ENCODE measurements around the gene XAF1. TPM values are rescaled to one million over a fixed set of nuclear protein-coding genes. Genes with fewer than 3 reads are reported as not detected.
"Not testable (repeated sequence)": the region's sequence is repeated elsewhere in the genome, so short reads cannot be mapped to it uniquely, and the experiment has no call there.

XAF1 gene
- total RNA-seq, 1 donor from 2014 or later, result 13.0 TPM

- ATAC-seq, result no peak
Measured at GRCh38 chr17:6755281-6755680, 565 bp upstream of the XAF1 start.

- peak; percentile 7 for ATAC-seq
Measured at GRCh38 chr17:6756425-6757031, 682 bp downstream of the XAF1 start.

DNA sequence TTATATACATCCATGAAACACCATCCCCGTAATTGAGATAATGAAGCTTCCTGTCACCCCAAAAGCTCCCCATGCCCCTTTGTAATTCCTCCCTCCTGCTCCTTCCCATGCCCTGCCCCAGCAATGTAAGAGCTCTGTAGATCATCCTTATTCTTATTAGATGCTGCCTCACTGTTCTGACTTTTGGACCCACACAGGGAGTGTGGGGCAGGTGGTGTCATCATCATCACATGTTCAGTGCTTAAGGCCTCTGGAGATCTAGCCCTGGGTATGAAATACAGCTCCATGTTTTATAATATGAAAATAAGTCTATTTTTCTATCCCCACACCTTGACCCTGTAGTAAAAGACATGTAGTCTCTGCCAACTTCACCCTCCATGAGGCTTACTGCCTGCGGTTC is 1.9 kb downstream of the XAF1 start:
- ATAC-seq, result no peak

DNA sequence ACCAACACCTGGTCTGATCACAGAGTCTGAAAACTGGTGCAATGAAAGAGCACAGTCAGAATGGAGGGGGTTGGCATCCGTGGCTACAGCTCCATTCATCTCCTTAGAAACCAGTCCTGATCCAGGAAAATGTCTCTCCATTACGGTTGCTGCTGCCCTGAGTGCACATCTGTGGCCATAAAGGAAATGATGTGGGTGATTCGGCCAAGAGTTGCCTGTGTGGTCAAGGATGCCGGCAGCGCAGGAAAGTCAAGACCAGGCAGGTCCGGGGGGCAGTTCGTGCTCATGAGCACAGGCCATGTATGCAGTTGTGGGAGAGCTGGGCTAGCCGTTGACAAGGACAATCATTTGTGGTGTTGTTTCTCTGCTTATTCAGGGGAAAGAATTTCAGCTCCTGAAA is 5.9 kb downstream of the XAF1 start:
- no peak for ATAC-seq

DNA sequence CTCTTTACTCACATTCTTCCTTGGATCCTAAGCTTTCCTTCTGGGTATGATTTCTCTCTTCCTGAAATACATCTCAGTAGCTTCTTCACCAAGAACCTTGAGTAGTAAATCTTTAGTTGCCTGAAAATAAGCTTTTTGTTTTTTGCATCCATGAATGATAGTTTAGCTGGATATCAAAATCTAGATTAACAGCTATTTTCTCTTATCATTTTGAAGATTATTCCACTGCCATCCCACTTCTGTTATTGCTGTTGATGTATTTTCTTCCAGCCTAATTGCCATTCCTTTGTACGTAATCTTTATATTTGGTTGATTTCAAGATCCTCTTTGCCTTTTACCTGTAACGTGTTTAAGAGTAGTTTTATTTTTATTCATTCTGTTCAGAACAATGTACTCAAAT is 12.6 kb downstream of the XAF1 start:
- no peak for ATAC-seq

DNA sequence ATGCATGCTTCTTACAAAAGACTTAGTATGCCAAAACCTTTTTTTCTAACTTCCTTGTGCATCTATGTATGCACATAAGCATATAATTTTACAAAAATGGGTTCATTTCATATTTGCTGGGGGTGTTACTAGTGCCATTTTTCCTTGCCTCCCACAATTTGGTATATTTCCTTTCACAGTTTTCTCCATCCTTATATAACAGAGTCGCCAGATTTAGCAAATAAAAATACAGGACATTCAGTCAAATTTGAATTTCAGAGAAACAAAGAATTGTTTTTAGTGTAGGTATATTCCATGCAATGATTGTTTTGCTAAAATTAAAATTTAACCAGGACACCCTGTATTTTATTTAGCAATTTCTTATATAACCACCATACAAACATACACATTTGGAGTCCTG is 16.2 kb downstream of the XAF1 start:
- no peak for ATAC-seq

- ATAC-seq, result not testable (repeated sequence)
Measured at GRCh38 chr17:6774906-6775305, 19.1 kb downstream of the XAF1 start.

DNA sequence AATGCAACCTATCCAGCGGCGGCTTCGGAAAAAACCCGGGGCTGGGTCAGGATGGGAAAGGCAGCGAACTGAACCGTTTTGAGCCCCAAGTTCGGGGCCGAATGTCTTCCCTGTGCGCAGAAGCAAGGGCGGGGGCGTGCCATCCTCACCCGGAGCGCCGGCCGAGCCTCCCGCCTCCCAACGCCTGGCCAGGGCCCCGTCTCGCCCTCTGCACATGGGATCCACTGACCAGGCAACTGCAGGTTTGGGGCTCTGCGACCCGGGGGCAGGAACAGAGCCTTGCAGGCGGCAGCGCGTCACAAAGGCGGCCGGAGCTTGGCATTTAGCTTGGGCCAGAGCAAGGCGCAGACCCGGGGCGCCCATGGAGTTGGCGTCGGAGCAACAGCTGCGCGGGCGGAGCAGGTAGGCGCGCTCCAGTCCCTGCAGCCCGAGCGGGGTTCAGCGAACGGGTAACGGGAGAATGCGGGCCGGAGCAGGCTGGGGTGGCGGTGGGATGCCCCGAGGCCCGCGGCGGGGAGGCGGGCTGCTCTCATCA is 20.1 kb downstream of the XAF1 start, which contains the start of gene FBXO39:
TSS of gene FBXO39 (plus strand) at position 345 of the 535 bp plus-strand sequence. CDS start 3,654 bp downstream, outside the sequence.
- ATAC-seq, result peak; percentile 55

DNA sequence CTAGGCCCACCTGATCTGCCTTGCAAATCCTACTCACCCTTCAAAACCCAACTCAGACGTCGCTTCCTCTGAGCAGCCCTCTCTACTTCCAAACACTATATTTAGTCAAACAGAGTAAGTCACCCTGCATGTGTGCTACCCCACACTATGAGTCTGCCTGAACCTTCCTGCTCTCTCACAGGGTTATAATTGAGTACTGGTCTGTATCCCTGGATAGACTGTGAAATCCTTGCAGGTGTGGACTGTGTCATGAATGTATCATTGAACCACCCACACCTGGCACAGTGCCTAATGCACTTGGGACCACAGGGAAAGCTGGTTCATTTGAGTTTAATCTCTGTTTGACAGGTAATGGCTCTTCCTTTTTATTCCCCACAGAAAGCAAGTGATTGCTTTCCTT is 23.6 kb downstream of the XAF1 start:
- no peak for ATAC-seq

DNA sequence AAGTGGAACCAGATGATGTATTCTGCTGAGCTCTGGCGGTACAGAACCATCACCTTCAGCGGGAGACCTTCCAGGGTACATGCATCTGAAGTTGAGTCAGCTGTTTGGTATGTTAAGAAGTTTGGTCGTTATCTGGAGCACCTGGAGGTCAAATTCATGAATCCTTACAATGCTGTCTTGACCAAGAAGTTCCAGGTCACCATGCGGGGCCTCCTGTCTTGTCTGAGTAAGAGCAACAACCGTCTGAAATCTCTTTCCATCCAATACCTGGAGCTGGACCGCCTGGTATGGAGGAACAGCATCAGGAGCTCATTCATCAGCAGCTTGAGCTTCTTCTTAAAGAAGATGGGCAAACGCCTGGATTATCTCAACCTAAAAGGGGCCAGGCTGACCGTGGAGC is 24.2 kb downstream of the XAF1 start:
- ATAC-seq, result no peak

DNA sequence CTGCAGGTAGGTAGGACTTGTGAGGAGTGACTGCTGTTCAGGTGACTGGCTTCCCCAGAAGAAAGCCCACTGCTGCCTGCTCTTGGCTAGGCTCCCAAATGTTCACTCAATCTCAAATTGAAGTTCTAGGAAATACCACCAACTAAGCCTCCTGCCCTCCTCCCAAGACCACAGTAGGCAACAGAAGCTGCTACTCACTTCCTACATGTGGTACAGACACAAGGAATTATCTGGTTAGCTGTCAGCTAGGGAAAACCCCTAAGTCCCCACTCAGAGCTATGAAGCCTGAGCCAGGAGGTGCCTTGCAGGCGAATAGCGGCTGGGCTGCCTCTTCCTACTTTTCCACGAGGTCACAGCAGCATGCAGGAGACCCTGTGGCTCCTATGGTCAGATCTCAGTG is 25.0 kb downstream of the XAF1 start:
- ATAC-seq, result no peak

GRCh38 chr17:6782244-6782643 is 26.4 kb downstream of the XAF1 start:
- ATAC-seq, result no peak

DNA sequence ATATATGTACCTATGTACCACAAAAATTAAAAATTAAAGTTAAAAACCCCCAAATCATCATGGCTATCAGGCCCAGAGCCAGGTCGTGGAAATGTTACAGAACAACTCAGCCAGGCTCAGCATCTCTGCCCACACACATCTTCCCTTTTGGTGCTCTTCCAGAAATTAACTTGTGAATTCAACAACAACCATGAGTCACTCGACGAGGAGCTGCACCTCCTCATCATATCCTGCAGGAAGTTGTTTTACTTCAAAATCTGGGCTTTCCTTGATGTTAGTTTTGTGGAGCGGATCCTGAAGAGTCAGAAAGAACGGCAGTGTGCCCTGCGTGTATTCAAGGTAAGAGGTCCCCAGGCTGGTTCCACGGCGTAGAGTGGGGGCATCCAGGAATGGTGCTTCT is 30.8 kb downstream of the XAF1 start:
- ATAC-seq, result peak; percentile 77

DNA sequence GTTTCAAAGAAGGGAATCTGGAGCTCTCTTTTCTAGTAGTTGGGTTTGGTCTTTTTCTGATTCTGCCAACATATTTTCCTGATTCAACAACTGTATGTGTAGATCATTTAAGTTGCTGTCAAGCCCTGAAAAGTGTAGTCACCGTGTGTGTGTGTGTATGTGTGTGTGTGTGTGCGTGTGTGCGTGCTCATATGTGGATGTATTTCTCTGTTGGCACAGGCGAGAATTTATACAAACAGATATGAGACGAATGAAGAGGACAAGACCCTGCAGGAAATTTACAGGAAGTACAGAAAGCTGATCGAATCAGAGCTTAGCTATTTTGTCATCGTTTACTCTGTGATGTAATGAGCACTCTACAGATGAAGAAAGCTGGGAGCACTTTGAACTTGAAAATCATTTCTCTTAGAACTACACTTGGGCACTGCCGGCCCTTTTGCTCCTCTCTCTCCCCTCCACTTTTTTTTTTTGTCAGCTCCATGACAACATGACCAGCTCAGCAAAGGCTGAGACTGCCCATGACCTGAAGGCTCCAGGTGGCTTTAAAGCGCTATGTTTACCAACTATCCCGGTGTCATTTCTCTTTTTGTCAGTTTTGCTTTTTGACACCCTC is 31.3 kb downstream of the XAF1 start:
- peak; percentile 43 for ATAC-seq

DNA sequence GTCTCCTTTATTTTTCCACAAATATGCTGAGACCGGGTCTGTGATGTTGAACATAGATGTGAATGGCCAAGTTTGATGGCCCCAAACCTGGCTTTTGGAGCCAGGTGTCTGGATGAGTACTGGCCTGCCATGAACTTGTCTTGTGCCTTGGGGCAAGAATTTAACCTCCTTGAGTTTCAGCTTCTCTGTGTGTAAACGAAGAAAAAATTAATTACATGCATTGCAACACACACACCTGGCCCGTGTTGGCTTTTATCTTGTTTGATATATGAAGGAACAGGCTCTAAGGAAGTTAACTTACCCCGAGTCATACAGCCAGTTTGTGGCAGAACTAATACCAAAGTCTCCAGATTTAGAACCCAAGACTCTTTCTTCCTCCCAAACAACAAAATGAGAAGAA is 33.3 kb downstream of the XAF1 start:
- ATAC-seq, result peak; percentile 57

DNA sequence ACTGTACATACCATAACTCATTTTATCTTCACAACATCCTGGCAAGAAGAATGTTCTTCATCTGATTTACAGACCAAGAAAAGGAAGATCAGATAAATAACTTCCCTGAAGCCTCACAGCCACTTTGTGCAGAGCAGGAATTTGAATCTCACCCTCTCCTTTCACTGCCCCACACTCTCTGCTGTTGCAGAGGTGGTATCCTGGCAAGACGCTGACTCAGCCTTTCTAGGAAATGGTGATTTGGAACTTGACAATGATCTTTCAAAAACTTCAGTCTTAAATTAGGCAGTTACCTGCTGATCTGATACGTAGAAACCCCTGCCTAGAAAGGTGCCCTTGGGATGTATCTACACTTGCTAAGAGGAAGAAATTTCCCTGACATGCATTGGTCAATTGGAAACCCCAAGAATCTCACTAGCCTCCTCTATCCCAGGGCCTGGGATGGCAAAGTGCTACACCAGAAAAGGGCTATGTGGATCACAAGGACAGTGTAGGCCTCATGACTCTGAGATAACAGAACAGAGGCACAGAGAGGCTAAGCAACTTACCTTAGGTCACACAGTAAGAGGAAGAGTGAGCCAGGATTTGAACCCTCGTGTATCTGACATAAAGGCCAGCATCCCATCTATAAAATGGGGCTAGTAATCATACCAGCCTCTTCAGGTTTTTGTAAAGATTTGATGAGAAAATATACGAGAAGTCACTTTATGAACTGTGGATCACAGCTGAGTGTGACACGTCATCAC is 38.1 kb downstream of the XAF1 start:
- no peak for ATAC-seq

DNA sequence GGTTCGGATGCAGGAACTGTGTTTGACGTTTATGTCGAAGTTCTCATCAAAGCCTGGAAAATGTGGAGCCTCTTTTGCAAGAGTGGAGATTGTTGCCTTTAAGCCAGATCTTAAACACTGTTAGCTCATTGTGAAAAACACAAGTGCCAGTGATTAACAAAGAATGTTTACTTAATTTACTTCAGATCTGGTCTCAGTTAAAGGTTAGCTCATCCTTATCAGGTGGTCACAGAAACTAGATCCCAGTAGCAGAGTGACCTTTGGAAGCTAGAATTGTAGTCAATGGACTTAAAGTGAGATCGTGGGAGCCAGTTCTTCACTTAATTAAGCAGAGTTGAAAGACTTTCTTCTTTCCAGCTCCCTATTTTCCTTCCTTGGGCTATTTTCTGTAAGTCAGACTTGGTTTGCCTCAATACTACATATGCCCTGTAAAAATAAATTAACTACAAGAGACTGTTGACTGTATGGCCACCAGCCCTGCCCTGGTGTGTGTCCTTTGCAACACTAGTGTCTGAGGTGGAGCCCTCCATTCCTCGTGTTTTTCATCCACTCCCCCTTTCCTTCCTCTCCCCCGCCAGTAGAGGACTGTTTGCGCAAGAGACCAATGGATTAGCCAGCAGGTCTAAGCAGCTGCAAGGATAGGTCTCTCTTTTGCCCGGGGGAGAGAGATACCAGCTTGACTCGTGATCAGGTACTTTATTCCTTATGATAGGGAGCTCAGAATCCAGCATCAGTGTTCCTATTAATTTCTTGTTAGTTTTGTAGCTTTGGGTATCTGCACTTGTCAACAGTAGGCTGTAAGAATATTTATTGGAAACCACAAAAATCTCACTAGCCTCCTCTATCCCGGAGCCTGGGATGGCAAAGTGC is 40.4 kb downstream of the XAF1 start:
- no peak for ATAC-seq

GRCh38 chr17:6796887-6797490 is 41.1 kb downstream of the XAF1 start:
- peak; percentile 90 for ATAC-seq

DNA sequence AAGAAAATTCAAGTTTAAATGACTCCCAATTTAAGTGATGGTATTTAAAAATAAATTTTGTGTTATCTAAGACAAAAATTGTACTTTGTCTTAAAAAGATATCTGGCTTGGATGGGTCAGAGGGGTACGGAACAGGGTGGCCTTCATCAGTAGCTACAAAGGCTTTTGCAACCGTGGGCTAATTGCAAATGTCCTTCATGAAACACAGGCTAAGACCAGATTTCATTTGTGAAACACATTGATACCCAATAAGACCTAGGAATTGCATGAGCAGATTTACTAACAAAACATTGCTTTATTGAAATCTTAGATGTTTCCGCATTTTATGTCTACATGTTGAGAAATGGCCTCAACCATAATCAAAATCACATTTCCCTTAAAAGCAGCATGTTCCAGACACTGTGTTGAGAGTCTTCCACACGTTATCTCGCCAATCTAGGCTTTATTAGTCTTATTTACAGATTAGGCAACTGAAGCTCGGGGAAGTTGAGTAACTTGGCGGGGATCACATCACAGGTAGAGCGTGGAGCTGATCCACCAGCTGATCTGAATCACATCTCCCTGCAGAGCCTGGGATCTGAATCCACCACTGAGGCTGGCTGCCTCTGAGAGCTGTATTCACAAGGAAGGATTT is 42.0 kb downstream of the XAF1 start:
- peak; percentile 62 for ATAC-seq

GRCh38 chr17:6799738-6800137 is 43.9 kb downstream of the XAF1 start:
- no peak for ATAC-seq

- no peak for ATAC-seq
Measured at GRCh38 chr17:6800422-6801027, 44.7 kb downstream of the XAF1 start.
